ENCODE data around the gene DPM3.

The DPM3 gene

DNA sequence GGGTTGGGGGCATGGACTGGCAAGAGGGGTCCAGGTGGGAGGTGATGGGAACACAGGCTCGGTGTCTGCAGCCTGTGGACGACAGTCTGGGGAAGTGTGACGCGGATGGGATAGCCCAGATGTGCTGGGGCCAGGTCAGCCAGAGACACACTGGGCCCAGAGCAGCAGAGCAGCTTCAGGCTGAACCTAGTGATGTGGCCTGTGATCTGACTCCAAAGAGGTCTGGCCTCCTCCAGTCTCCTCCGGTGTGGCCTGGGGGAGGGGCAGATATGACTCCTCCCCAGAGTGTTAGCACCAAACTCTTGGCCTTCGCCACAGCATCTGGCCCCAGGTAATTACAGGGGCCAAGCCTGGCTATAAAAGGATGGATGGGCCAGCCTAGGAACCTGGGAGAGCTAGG lies 48.2 kb downstream of the DPM3 start:
- DNase-seq: no peak

DNA sequence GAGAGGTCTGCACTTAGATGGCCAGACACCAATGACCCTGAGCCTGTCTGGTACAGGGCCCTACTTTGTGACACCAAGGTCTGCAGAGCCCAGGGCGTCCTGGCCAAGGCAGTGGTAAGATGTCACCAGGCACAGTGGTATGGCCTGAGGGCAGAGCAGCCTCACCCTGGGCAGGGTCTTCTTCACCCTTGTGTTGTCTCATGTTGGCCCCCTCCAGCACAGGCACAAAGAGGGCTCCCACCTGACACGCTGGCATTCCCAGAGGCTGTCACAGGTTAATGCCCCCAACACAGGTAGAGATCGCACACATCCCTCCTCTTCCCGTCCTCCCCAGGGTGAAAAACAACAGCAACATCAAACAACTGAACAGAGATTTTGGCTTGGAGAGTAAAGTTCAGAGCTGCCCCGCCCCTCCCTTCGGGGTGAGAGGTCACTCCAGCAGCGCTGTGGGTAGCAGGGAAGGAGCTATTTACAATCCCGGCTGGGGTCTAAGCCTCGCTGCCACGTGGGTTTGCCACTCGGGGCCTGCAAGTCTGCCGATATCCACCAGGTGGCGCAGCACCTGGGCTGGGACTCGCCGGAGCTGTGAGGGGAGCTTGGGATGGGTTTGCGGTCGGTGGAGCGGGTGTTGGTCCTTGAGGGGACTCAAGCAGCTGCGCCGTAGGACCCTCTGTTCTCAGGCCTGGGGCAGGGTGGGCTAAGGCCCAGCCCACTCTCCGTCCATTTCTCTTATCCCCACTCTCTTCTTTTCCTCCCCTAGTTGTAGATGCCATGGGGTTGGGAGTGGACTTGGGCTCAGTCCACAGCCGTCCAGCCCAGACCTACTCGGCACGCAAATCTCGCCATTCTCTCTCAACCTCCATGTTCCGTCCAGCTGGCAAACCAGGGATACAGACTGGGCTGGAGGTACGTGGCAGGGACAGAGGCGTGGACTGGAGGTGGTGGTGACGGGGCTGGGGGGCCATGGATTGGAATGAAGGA lies 49.0 kb downstream of the DPM3 start:
- peak; percentile 57 to 81 for DNase-seq

All from NCI-H187 (cell line).